ENCODE measurements around the gene AHCY.

Gene AHCY

DNA sequence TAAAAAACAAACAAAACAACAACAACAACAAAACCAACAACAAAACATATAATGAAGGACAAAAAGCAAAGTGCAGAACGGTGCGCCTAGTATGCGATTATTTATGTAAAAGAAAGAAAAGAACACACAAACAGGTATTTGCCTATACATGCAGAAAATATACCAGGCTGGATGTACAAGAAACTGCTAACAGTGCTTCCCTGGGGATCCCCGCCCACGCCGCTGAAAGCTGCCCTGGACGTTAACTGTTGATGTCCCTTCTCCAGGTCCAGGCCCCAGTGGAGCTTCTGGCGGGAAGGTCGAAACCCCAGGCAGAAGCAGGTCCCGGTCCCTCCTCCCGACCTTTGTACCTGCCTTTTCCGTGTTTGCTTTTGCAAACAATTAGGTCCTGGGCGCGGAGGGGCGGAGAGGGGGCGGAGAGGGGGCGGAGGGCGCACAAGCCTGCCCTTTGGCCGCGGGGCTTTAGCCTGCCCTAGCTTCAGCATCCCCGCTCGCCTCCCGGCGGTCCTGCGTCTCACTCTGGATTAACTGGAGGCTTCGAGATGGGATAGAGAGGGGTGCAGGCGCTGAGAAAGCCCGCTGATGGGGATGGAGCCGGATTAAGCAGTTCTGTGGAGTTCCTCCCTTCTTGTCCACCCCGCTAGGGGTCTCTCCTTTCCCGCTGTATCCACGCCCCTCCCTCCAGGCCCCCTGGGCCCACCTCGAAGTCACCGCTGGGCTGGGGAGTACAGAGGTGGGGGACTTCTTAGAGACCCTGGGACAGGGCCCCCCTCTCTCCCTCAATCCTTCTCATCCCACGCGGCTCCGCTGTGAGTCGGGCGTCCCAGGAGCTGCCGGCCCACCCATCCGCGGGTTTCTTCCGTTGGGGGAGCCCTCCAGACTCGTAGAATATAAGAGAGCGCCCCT, 8.2 kb upstream of the AHCY start:
- POLR2A ChIA-PET, result no interaction called here
- TF ChIP-seq, protein P1, sequence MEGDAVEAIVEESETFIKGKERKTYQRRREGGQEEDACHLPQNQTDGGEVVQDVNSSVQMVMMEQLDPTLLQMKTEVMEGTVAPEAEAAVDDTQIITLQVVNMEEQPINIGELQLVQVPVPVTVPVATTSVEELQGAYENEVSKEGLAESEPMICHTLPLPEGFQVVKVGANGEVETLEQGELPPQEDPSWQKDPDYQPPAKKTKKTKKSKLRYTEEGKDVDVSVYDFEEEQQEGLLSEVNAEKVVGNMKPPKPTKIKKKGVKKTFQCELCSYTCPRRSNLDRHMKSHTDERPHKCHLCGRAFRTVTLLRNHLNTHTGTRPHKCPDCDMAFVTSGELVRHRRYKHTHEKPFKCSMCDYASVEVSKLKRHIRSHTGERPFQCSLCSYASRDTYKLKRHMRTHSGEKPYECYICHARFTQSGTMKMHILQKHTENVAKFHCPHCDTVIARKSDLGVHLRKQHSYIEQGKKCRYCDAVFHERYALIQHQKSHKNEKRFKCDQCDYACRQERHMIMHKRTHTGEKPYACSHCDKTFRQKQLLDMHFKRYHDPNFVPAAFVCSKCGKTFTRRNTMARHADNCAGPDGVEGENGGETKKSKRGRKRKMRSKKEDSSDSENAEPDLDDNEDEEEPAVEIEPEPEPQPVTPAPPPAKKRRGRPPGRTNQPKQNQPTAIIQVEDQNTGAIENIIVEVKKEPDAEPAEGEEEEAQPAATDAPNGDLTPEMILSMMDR (IDR thresholded peaks at IDR 0.05; ENCODE audit: control extremely low read depth, extremely low read depth, low read depth, missing control alignments), result no peak
- CTCF ChIA-PET, result interaction anchor here (0.9 to 5.7 kb wide), 53 partner anchors 8 to 728 kb away, joined by 3 to 94 read pairs (median 7); partner anchors contain the start of genes AHCY, DYNLRB1, ITCH and TP53INP2
- no peak for DNase-seq (ENCODE audit: extremely low spot score)

DNA sequence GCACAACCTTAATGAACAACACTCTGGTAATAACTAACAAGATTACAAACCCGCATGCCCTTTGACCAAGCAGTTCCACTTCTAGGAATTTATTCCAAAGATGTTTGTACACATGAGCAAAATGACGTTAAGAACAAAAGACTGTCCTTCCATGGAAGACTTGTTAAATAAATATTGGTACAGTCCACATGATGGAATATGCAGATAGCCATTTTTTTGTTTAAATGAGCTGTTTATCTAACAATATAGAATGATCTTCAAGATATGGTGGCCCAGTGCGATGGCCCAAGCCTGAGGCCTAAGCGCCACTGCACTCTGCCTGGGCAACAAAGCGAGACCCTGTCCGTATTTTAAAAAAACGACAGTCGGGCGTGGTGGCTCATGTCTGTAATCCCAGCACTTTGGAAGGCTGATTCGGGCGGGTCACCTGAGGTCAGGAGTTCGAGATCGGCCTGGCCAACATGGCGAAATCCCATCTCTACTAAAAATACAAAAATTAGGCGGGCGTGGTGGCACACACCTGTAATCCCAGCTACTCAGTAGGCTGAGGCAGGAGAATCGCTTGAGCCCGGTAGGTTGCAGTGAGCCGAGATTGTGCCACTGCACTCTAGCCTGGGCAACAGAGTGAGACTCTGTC, 7.4 kb upstream of the AHCY start:
- TF ChIP-seq, protein P1 (IDR thresholded peaks at IDR 0.05; ENCODE audit: control extremely low read depth, extremely low read depth, low read depth, missing control alignments), result no peak
- POLR2A ChIA-PET, result no interaction called here
- CTCF ChIA-PET, result interaction anchor here (1.3 to 5.7 kb wide), 10 partner anchors 9 to 456 kb away, joined by 3 to 94 read pairs (median 18); no protein-coding TSS in a partner anchor
- DNase-seq (ENCODE audit: extremely low spot score), result no peak

DNA sequence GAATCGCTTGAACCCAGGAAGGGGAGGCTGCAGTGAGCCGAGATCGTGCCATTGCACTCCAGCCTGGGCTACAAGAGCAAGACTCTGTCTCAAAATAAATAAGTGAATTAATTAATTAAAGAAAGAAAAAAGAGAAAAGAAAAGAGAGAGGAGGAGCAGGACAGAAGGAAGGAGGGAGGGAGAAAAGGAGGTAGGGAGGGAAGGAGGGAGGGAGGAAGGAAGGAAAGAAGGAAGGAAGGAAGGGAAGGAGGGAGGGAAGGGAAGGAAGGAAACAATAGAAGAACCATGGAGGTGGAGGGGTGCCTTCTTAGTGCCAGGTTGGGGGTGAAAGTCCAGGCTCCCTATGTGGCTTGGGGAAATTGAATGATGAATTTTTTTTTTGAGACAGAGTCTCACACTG, 6.5 kb upstream of the AHCY start:
- TF ChIP-seq, protein P1 (IDR thresholded peaks at IDR 0.05; ENCODE audit: control extremely low read depth, extremely low read depth, low read depth, missing control alignments), result no peak
- DNase-seq (ENCODE audit: extremely low spot score), result no peak
- POLR2A ChIA-PET, result no interaction called here
- CTCF ChIA-PET, result interaction anchor here (0.7 to 2.4 kb wide), 5 partner anchors 10 to 460 kb away, joined by 3 to 5 read pairs (median 3); no protein-coding TSS in a partner anchor

DNA sequence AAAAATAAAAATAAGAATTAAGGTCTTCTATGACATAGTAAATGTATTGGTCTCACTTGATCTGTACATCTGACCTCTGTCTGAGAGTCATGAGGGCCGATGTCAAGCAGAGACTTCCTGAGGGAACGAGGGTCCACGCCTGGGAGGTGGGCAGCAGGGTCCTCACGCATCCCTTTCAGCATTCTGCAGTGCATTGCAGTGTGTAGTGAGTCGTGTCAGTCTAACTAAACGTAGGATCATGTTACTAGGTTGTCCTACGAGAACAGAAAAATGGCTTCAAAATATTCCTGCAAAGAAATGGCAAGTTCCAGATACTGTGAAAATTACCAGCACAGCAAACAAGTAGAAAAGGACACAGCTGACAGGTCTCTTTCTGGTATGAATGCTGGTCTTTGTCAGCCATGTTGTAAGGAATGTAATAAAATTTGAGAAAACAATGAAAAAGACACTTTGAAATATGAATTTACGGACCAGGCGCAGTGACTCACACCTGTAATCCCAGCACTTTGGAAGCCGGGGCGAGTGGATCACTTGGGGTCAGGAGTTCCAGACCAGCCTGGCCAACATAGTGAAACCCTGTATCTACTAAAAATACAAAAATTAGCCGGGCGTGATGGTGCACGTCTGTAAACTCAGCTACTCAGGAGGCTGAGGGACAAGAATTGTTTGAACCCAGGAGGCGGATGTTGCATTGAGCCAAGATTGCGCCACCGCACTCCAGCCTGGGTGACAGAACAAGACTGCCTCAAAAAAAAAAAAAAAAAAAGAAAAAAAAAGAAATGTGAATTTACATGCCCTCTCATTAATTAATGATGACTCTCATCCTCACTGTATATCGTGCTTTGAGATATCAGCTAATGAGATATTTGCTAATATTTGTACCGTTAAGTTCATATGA, 2.4 kb upstream of the AHCY start:
- ChIA-PET CTCF (interaction anchor here (0.9 kb wide), 1 partner anchor 104 kb away, joined by 3 read pairs; no protein-coding TSS in a partner anchor), POLR2A (no interaction called here)
- TF ChIP-seq, protein P1 (IDR thresholded peaks at IDR 0.05; ENCODE audit: control extremely low read depth, extremely low read depth, low read depth, missing control alignments), result no peak
- no peak for DNase-seq (ENCODE audit: extremely low spot score)

DNA sequence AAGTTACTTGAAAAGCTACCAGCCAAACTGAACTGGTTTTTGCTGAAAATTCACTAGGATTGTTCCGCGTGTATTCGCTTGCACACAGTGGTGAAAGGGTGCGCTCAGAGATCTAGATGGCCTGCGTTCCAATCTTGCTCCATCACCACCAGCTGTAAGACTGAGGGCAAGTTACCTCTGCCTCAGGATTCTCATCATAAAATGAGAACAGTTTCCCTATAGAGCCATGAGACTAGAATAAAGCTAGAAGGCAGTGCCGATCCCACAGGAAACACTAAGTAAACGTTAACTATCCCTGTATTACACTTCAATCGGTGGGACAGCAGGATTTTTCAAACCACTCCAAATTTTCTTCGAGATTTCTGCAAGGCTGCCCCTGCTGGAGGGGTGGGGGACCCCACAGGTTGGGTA, 838 bp downstream of the AHCY start:
- ChIA-PET POLR2A (interaction anchor here (1.0 kb wide), 1 partner anchor 215 kb away, joined by 3 read pairs; no protein-coding TSS in a partner anchor), CTCF (interaction anchor here (0.8 to 2.6 kb wide), 7 partner anchors 10 to 467 kb away, joined by 3 to 21 read pairs (median 3); no protein-coding TSS in a partner anchor)
- TF ChIP-seq, protein P1 (IDR thresholded peaks at IDR 0.05; ENCODE audit: control extremely low read depth, extremely low read depth, low read depth, missing control alignments), result no peak
- DNase-seq (ENCODE audit: extremely low spot score), result no peak

Data from GM10248 (cell line).